SK-N-SH (cell line): ENCODE measurements around the gene ZNF662. TPM values are rescaled to one million over a fixed set of nuclear protein-coding genes. Genes with fewer than 3 reads are reported as not detected.

Experiments
- CTCF ChIA-PET: fragments of 300-600, 350-600 bp; formaldehyde crosslinking; extraction: SDS; loops from one replicate; lab custom pipeline; 2021; lab: Yijun Ruan, JAX
- POLR2A ChIA-PET: fragments of 350-600 bp; sonication (Branson Sonifier 250); formaldehyde crosslinking; extraction: SDS; loops from one replicate; lab custom pipeline; 2020; ENCODE audit warnings: antibody characterized with exemption, inconsistent platforms; lab: Yijun Ruan, JAX
- DNase-seq: peaks from one replicate; pipeline ENCODE4 v3.0.0; 2012
- H2AFZ ChIP-seq: fragments of 200-600 bp; sonication (generic); 2 replicates; pipeline ENCODE4 v1.8.1; 2016; ENCODE audit warnings: antibody characterized with exemption, mild to moderate bottlenecking, low read depth
- H3F3A ChIP-seq: fragments of 200-600 bp; sonication (generic); replicated peaks from 2 replicates; pipeline ENCODE3; 2016; ENCODE audit warnings: antibody characterized with exemption, mild to moderate bottlenecking; ENCODE audit not compliant: insufficient read depth
- H3K27ac ChIP-seq, 2 experiments: fragments of 200-500 bp in 1 of 2; fragments of 200-600 bp in 1 of 2; sonication (Bioruptor generic) in 1 of 2; sonication (generic), shearing (Covaris generic) in 1 of 2; 2 replicates each; pipeline versions ENCODE4 v1.5.1 to v1.6.1; 2014 to 2016; ENCODE audit warnings: low read depth in 2 of 2, inconsistent platforms in 1 of 2, low read length in 1 of 2, mild to moderate bottlenecking in 1 of 2, mixed read lengths in 1 of 2
- H3K27me3 ChIP-seq: fragments of 200-600 bp; sonication (generic), shearing (Covaris generic); 2 replicates; pipeline ENCODE4 v1.6.1; 2016; ENCODE audit warnings: mixed run types; ENCODE audit not compliant: insufficient read depth
- H3K36me3 ChIP-seq, 2 experiments: fragments of 200-500 bp in 1 of 2; fragments of 200-600 bp in 1 of 2; sonication (Bioruptor generic) in 1 of 2; sonication (generic) in 1 of 2; replicated peaks in 1 of 2; 2 replicates each; pipeline versions ENCODE3 to v1.5.1; 2014 to 2016; ENCODE audit warnings: low read length in 1 of 2, mild to moderate bottlenecking in 1 of 2; ENCODE audit not compliant: insufficient read depth in 2 of 2, control insufficient read depth in 1 of 2
- H3K4me1 ChIP-seq, 2 experiments: fragments of 200-500 bp in 1 of 2; fragments of 200-600 bp in 1 of 2; sonication (Bioruptor generic) in 1 of 2; sonication (generic), shearing (Covaris generic) in 1 of 2; 2 replicates each; pipeline versions ENCODE4 v1.5.1 to v1.6.1; 2014 to 2016; ENCODE audit warnings: low read depth in 1 of 2, low read length in 1 of 2, mixed run types in 1 of 2; ENCODE audit not compliant: insufficient read depth in 2 of 2, control insufficient read depth in 1 of 2
- H3K4me2 ChIP-seq: fragments of 200-600 bp; sonication (generic), shearing (Covaris generic); 2 replicates; pipeline ENCODE4 v1.6.1; 2017; ENCODE audit warnings: mixed run types
- H3K4me3 ChIP-seq, 2 experiments: fragments of 200-500 bp in 1 of 2; fragments of 200-600 bp in 1 of 2; sonication (Bioruptor generic) in 1 of 2; sonication (generic), shearing (Covaris generic) in 1 of 2; 2 replicates each; pipeline versions ENCODE4 v1.5.1 to v1.8.1; 2014 to 2016; ENCODE audit warnings: low read depth in 2 of 2, inconsistent platforms in 1 of 2, low read length in 1 of 2, mild to moderate bottlenecking in 1 of 2, mixed read lengths in 1 of 2, moderate library complexity in 1 of 2
- H3K79me2 ChIP-seq: fragments of 200-600 bp; sonication (generic); 2 replicates; pipeline ENCODE4 v1.8.1; 2017; ENCODE audit warnings: mild to moderate bottlenecking; ENCODE audit not compliant: insufficient read depth
- H3K9ac ChIP-seq: fragments of 200-600 bp; sonication (generic); 2 replicates; pipeline ENCODE4 v1.6.1; 2017; ENCODE audit warnings: mixed run types
- H3K9me2 ChIP-seq: fragments of 200-600 bp; sonication (generic); 2 replicates; pipeline ENCODE4 v1.6.1; 2017; ENCODE audit warnings: mixed run types
- H3K9me3 ChIP-seq: fragments of 200-600 bp; sonication (generic); 2 replicates; pipeline ENCODE4 v1.6.1; 2017; ENCODE audit warnings: mixed run types, mild to moderate bottlenecking, moderate library complexity
- H4K20me1 ChIP-seq: fragments of 200-600 bp; sonication (generic); 2 replicates; pipeline ENCODE4 v1.6.1; 2017; ENCODE audit warnings: mild to moderate bottlenecking, mixed run types; ENCODE audit not compliant: insufficient read depth
- CHD2 ChIP-seq: fragments of 150-350 bp; IDR thresholded peaks from 2 replicates; pipeline ENCODE4 v1.6.1; 2018; ENCODE audit warnings: low read length; ENCODE audit not compliant: partially characterized antibody
- CTCF ChIP-seq: fragments of 200-600 bp; sonication (generic); IDR thresholded peaks from 2 replicates; pipeline ENCODE4 v1.6.1; 2017; ENCODE audit warnings: antibody characterized with exemption, mild to moderate bottlenecking, moderate library complexity
- EP300 ChIP-seq, 2 experiments: IDR thresholded peaks; 2 replicates each; pipeline versions ENCODE4 v1.4.0 to v1.6.1; 2012; ENCODE audit warnings: borderline replicate concordance in 1 of 2, low read depth in 1 of 2, low read length in 1 of 2
- EZH2phosphoT487 ChIP-seq: fragments of 200-600 bp; sonication (generic); IDR thresholded peaks from 2 replicates; pipeline ENCODE4 v1.6.1; 2017; ENCODE audit warnings: low read depth, mixed run types, mild to moderate bottlenecking, antibody characterized with exemption, moderate library complexity, borderline replicate concordance
- FOSL2 ChIP-seq: IDR thresholded peaks from 2 replicates; pipeline ENCODE4 v1.4.0; 2012; ENCODE audit warnings: low read depth, mild to moderate bottlenecking, moderate library complexity, borderline replicate concordance
- FOXJ3 ChIP-seq: sonication (generic); formaldehyde crosslinking; IDR thresholded peaks from 2 replicates; pipeline ENCODE4 v1.5.1; 2020; ENCODE audit warnings: mild to moderate bottlenecking, missing genetic modification reagents
- GABPA ChIP-seq: IDR thresholded peaks from 2 replicates; pipeline ENCODE4 v1.4.0; 2012; ENCODE audit warnings: low read depth, mild to moderate bottlenecking
- JUND ChIP-seq: IDR thresholded peaks from 2 replicates; pipeline ENCODE4 v1.4.0; 2012
- MAX ChIP-seq: IDR thresholded peaks from 2 replicates; pipeline ENCODE4 v1.4.0; 2012; ENCODE audit warnings: low read depth
- MEF2A ChIP-seq: IDR thresholded peaks from 2 replicates; pipeline ENCODE4 v1.4.0; 2012; ENCODE audit warnings: low read depth, borderline replicate concordance
- NFIC ChIP-seq: IDR thresholded peaks from 2 replicates; pipeline ENCODE4 v1.4.0; 2012; ENCODE audit warnings: borderline replicate concordance
- NRF1 ChIP-seq: IDR thresholded peaks from 2 replicates; pipeline ENCODE4 v1.6.1; 2012; ENCODE audit warnings: low read depth, mild to moderate bottlenecking, low read length
- PBX3 ChIP-seq: IDR thresholded peaks from 2 replicates; pipeline ENCODE4; 2012
- SIN3A ChIP-seq: IDR thresholded peaks from 2 replicates; pipeline ENCODE4 v1.6.1; 2012; ENCODE audit warnings: low read depth, mild to moderate bottlenecking, low read length, moderate library complexity, borderline replicate concordance
- SMC3 ChIP-seq: IDR thresholded peaks from 2 replicates; pipeline ENCODE4 v1.6.1; 2012; ENCODE audit warnings: low read depth, low read length, improper control_type of control experiment
- TAF1 ChIP-seq: IDR thresholded peaks from 2 replicates; pipeline ENCODE4 v1.6.1; 2012; ENCODE audit warnings: low read depth, mild to moderate bottlenecking, low read length, moderate library complexity, borderline replicate concordance
- TEAD4 ChIP-seq: IDR thresholded peaks from 2 replicates; pipeline ENCODE4 v1.4.0; 2012; ENCODE audit warnings: mild to moderate bottlenecking, borderline replicate concordance; ENCODE audit not compliant: insufficient read depth
- USF2 ChIP-seq: fragments of 150-350 bp; IDR thresholded peaks from 2 replicates; pipeline ENCODE4 v1.6.1; 2017; ENCODE audit warnings: antibody characterized with exemption, low read length, low read depth, borderline replicate concordance
- ZBTB33 ChIP-seq: IDR thresholded peaks from 2 replicates; pipeline ENCODE4 v1.4.0; 2012; ENCODE audit warnings: low read depth, borderline replicate concordance
- WGBS: methylation state at CpG from one replicate; pipeline ENCODE4 v1.1.6; 2017; ENCODE audit warnings: low lambda C conversion rate; 5-methylcytosine and 5-hydroxymethylcytosine counted together
- polyA plus RNA-seq, 3 experiments: library from polyadenylated mRNA; depleted of rRNA; stranded (reverse); fragments of >200 nt; gene quantifications; 2 replicates each; pipeline ENCODE4 v1.2.3, GENCODE V29; 2012

Gene ZNF662
- polyA plus RNA-seq, 1 of the 3 experiments (the other 2 are of a cell fraction), result 0.30 TPM

- Histone ChIP-seq H3F3A (peaks cover 5% of the 10 kb centered on the region), H3K4me2 (no peak within 1 kb of the TSS), H3K27me3 (peaks cover 12% of the 10 kb centered on the region; the same call in 1 of the 2 replicates), H2AFZ (no peak within 1 kb of the TSS), H3K79me2 (no peaks in the 10 kb centered on the region), H3K9me2 (no peaks in the 10 kb centered on the region), H3K27ac (no peak within 1 kb of the TSS), H3K36me3 (no peaks in the 10 kb centered on the region), H3K4me1 (peaks cover 0 to 24% of the 10 kb centered on the region in 2 experiments; a peak in 1 of 4 replicates), H3K9ac (no peak within 1 kb of the TSS), H3K4me3 (no peak within 1 kb of the TSS), H4K20me1 (no peaks in the 10 kb centered on the region), H3K9me3 (no peaks in the 10 kb centered on the region)
- TF ChIP-seq FOSL2 (no peak), EZH2phosphoT487 (no peak), GABPA (no peak), ZBTB33 (no peak), JUND (no peak), FOXJ3 (CRISPR knock-in tag) (no peak), MEF2A (no peak), MAX (no peak), NRF1 (no peak), EP300 (IDR thresholded peaks at IDR 0.05; ENCODE audit: borderline replicate concordance in 1 of 2, low read depth in 1 of 2, low read length in 1 of 2) (no peak), SMC3 (no peak)
- 50% methylated on average over 11 of the region's 13 CpGs for WGBS
- ChIA-PET POLR2A (no interaction called here), CTCF (interaction anchor here (0.7 to 8.2 kb wide), 6 partner anchors 23 to 628 kb away, joined by 3 to 34 read pairs (median 7); no protein-coding TSS in a partner anchor)
- no peak for DNase-seq
Observed at GRCh38 chr3:42875325-42876151, 30.4 kb upstream of the ZNF662 start, which contains the start of gene CYP8B1. Gene CYP8B1 (minus strand): TSS chr3:42875879. CDS start chr3:42875816, 63 bp downstream.

GRCh38 chr3:42876401-42876800 lies 29.5 kb upstream of the ZNF662 start:
- H3K4me3 ChIP-seq, result no peak overlapping the region
- H3K27ac ChIP-seq, result no peak overlapping the region
- H3K79me2 ChIP-seq, result no peaks in the 10 kb centered on the region
- H4K20me1 ChIP-seq, result no peaks in the 10 kb centered on the region
- H3K4me2 ChIP-seq, result no peak overlapping the region
- ChIA-PET POLR2A (no interaction called here), CTCF (interaction anchor here (1.2 to 8.2 kb wide), 6 partner anchors 24 to 629 kb away, joined by 3 to 34 read pairs (median 10); no protein-coding TSS in a partner anchor)
- WGBS, result 0% methylated on average over 1 of the region's 1 CpG
- H3K4me1 ChIP-seq, result peaks cover 0 to 23% of the 10 kb centered on the region in 2 experiments; a peak in 1 of 4 replicates
- no peaks in the 10 kb centered on the region for H3K36me3 ChIP-seq
- H3F3A ChIP-seq, result peaks cover 5% of the 10 kb centered on the region
- no peak overlapping the region for H3K9ac ChIP-seq
- H2AFZ ChIP-seq, result no peak overlapping the region
- peaks cover 12% of the 10 kb centered on the region; the same call in 1 of the 2 replicates for H3K27me3 ChIP-seq
- no peak for DNase-seq
- H3K9me3 ChIP-seq, result no peaks in the 10 kb centered on the region
- H3K9me2 ChIP-seq, result no peaks in the 10 kb centered on the region
- TF ChIP-seq TEAD4 (no peak), CHD2 (no peak), PBX3 (no peak), FOXJ3 (CRISPR knock-in tag) (no peak), MAX (no peak), TAF1 (no peak), NRF1 (no peak), NFIC (no peak), CTCF (no peak), EP300 (IDR thresholded peaks at IDR 0.05; ENCODE audit: borderline replicate concordance in 1 of 2, low read depth in 1 of 2, low read length in 1 of 2) (no peak), SIN3A (no peak), USF2 (no peak)
